ENCODE data around the gene MBLAC1.

DNA sequence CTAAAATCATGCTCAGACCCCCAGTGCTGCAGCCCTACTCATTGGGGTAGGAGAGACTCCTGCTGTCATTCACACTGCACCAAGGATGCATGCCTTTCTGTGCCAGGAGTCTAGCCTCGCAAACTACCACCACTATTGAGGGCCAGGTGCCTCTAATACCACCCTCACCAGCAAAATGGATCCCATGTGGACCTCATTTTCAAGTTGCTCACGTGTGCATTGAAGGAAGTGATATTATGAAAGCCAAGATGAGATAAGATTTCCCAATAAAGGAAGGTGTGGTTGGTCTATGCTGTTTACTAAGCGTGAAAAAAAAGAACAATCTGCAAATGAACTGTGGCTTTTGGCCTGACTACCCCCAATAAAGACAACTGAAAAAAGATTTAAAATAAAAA lies 14.8 kb downstream of the MBLAC1 start:
- TF ChIP-seq, protein P1, sequence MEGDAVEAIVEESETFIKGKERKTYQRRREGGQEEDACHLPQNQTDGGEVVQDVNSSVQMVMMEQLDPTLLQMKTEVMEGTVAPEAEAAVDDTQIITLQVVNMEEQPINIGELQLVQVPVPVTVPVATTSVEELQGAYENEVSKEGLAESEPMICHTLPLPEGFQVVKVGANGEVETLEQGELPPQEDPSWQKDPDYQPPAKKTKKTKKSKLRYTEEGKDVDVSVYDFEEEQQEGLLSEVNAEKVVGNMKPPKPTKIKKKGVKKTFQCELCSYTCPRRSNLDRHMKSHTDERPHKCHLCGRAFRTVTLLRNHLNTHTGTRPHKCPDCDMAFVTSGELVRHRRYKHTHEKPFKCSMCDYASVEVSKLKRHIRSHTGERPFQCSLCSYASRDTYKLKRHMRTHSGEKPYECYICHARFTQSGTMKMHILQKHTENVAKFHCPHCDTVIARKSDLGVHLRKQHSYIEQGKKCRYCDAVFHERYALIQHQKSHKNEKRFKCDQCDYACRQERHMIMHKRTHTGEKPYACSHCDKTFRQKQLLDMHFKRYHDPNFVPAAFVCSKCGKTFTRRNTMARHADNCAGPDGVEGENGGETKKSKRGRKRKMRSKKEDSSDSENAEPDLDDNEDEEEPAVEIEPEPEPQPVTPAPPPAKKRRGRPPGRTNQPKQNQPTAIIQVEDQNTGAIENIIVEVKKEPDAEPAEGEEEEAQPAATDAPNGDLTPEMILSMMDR (IDR thresholded peaks at IDR 0.05 in 4 of 5, conservative IDR thresholded peaks at IDR 0.05 in 1 of 5): no peak
- TF ChIP-seq POLR2A (IDR thresholded peaks at IDR 0.05): no peak
